GM12878 (cell line): ENCODE data around the gene RABEP1. TPM values are rescaled to one million over a fixed set of nuclear protein-coding genes. Genes with fewer than 3 reads are reported as not detected.

Experiments used
- ATAC-seq: fragments of 200-7000 bp; cut with Tn5 transposase; 3 replicates; pipeline ENCODE4 v1.9.1; 2020; ENCODE audit warnings: mild to moderate bottlenecking, moderate library complexity
- BruUV-seq: library from RNA; stranded (reverse); fragments of 400-500 nt; replicated peaks from 2 replicates; lab custom pipeline; 2021; lab: Mats Ljungman, UMichigan
- CTCF ChIA-PET: fragments of 300-600 bp; sonication (Branson Sonifier 250); formaldehyde crosslinking; extraction: SDS; loops from one replicate; lab custom pipeline; 2021; ENCODE audit warnings: inconsistent platforms; lab: Yijun Ruan, JAX
- POLR2A ChIA-PET: fragments of 350-600 bp; formaldehyde crosslinking; extraction: SDS; loops from one replicate; lab custom pipeline; 2021; ENCODE audit warnings: inconsistent platforms; lab: Charles Lee
- RAD21 ChIA-PET: fragments of 300-600 bp; sonication (Branson Sonifier 250); formaldehyde crosslinking; loops from one replicate; lab custom pipeline; 2023; ENCODE audit warnings: antibody characterized with exemption; ENCODE audit not compliant: unreplicated experiment; lab: Charles Lee
- SMC1A ChIA-PET: fragments of 300-600 bp; sonication (Branson Sonifier 250); formaldehyde crosslinking; loops from one replicate; lab custom pipeline; 2023; ENCODE audit not compliant: unreplicated experiment, uncharacterized antibody; lab: Charles Lee
- DNase-seq: peaks from one replicate; pipeline ENCODE4 v3.0.0-alpha.2; 2011; ENCODE audit warnings: low read depth, low spot score
- FAIRE-seq: peaks from 3 replicates; lab custom pipeline; 2011; peaks lifted over from hg19 to GRCh38; lab: Jason Lieb, UNC
- H2AFZ ChIP-seq: 2 replicates; pipeline ENCODE4 v1.6.0; 2011; ENCODE audit warnings: low read depth, low read length, control low read depth; ENCODE audit not compliant: control insufficient read depth
- H3K27ac ChIP-seq: 2 replicates; pipeline ENCODE4 v1.5.1; 2011; ENCODE audit warnings: control low read depth; ENCODE audit not compliant: control insufficient read depth, insufficient read depth
- H3K27me3 ChIP-seq, 2 experiments: replicated peaks in 1 of 2; 2 replicates each; pipeline versions ENCODE4 v1.6.0 to v1.6.1; 2011; ENCODE audit warnings: low read length in 1 of 2; ENCODE audit not compliant: control insufficient read depth in 2 of 2, insufficient read depth in 2 of 2
- H3K36me3 ChIP-seq, 2 experiments: 2 replicates each; pipeline ENCODE4 v1.5.1; 2011; ENCODE audit warnings: low read length in 1 of 2; ENCODE audit not compliant: control insufficient read depth in 2 of 2, insufficient read depth in 2 of 2
- H3K4me1 ChIP-seq: 2 replicates; pipeline ENCODE4 v1.6.1; 2011; ENCODE audit warnings: mild to moderate bottlenecking, low read length, moderate library complexity, mixed read lengths; ENCODE audit not compliant: control insufficient read depth, insufficient read depth
- H3K4me2 ChIP-seq: 2 replicates; pipeline ENCODE4 v1.6.0; 2011; ENCODE audit warnings: control low read depth; ENCODE audit not compliant: control insufficient read depth, insufficient read depth
- H3K4me3 ChIP-seq: fragments of 200-600 bp; sonication (generic); 2 replicates; pipeline ENCODE4 v1.5.1; 2016
- H3K79me2 ChIP-seq: 2 replicates; pipeline ENCODE4 v1.6.0; 2011; ENCODE audit warnings: low read length; ENCODE audit not compliant: control insufficient read depth, insufficient read depth
- H3K9ac ChIP-seq: 2 replicates; pipeline ENCODE4 v1.8.0; 2011; ENCODE audit warnings: low read length, control low read depth, mixed read lengths; ENCODE audit not compliant: control insufficient read depth, insufficient read depth
- H3K9me3 ChIP-seq: replicated peaks from 3 replicates; pipeline ENCODE4 v1.5.1; 2011; ENCODE audit warnings: mild to moderate bottlenecking, low read length; ENCODE audit not compliant: control insufficient read depth, insufficient read depth
- H4K20me1 ChIP-seq: 2 replicates; pipeline ENCODE4 v1.6.0; 2011; ENCODE audit not compliant: control insufficient read depth, insufficient read depth
- E2F4 ChIP-seq: IDR thresholded peaks from 2 replicates; pipeline ENCODE4 v1.6.1; 2012; ENCODE audit warnings: low read depth, low read length, improper control_type of control experiment
- EGR1 ChIP-seq, 2 experiments: IDR thresholded peaks; 1 replicate in 1 of 2; 2 replicates in 1 of 2; pipeline ENCODE4 v1.6.1; 2011 to 2012; ENCODE audit warnings: low read depth in 2 of 2, low read length in 2 of 2, borderline replicate concordance in 1 of 2, mild to moderate bottlenecking in 1 of 2, moderate library complexity in 1 of 2
- JUND ChIP-seq: IDR thresholded peaks from 2 replicates; pipeline ENCODE4 v1.6.1; 2012; ENCODE audit warnings: low read depth, mild to moderate bottlenecking, low read length, improper control_type of control experiment, moderate library complexity
- MYB ChIP-seq: fragments of 150-350 bp; IDR thresholded peaks from 2 replicates; pipeline ENCODE4 v1.6.1; 2014; ENCODE audit warnings: mild to moderate bottlenecking, low read depth, low read length, borderline replicate concordance
- MYC ChIP-seq: IDR thresholded peaks from 2 replicates; pipeline ENCODE4 v1.6.1; 2011; ENCODE audit warnings: mild to moderate bottlenecking, low read length, moderate library complexity, inconsistent platforms; ENCODE audit not compliant: insufficient read depth, insufficient replicate concordance, insufficient read length, severe bottlenecking
- NFXL1 ChIP-seq: fragments of 450-650 bp; IDR thresholded peaks from 2 replicates; pipeline ENCODE4 v1.6.1; 2017; ENCODE audit warnings: antibody characterized with exemption, mild to moderate bottlenecking, borderline replicate concordance
- POLR2AphosphoS2 ChIP-seq: IDR thresholded peaks from 2 replicates; pipeline ENCODE4 v1.6.1; 2011; ENCODE audit warnings: low read depth, mild to moderate bottlenecking, low read length, improper control_type of control experiment, moderate library complexity
- RFX5 ChIP-seq: IDR thresholded peaks from 2 replicates; pipeline ENCODE4 v1.6.1; 2011; ENCODE audit warnings: low read depth, low read length, improper control_type of control experiment
- SMAD1 ChIP-seq: fragments of 450-650 bp; IDR thresholded peaks from 2 replicates; pipeline ENCODE4 v1.6.1; 2018; ENCODE audit warnings: mild to moderate bottlenecking, low read depth; ENCODE audit not compliant: partially characterized antibody
- SMC3 ChIP-seq: IDR thresholded peaks from 2 replicates; pipeline ENCODE4 v1.6.1; 2011; ENCODE audit warnings: low read length, improper control_type of control experiment, borderline replicate concordance
- TCF12 ChIP-seq: IDR thresholded peaks from 2 replicates; pipeline ENCODE4 v1.6.1; 2011; ENCODE audit warnings: low read depth, mild to moderate bottlenecking, low read length
- ZBTB33 ChIP-seq: fragments of 450-650 bp; IDR thresholded peaks from 2 replicates; pipeline ENCODE4 v1.6.1; 2017; ENCODE audit warnings: mild to moderate bottlenecking
- WGBS: methylation state at CpG from one replicate; pipeline ENCODE4 v1.1.6; 2016; ENCODE audit warnings: low lambda C conversion rate; ENCODE audit not compliant: insufficient replicate concordance, insufficient coverage; ENCODE audit errors: missing lambda C conversion rate; 5-methylcytosine and 5-hydroxymethylcytosine counted together
- in situ Hi-C: fragments of 300-500 bp; cut with MboI; formaldehyde crosslinking; loops from 9 replicates; pipeline ENCODE4 v1.14.3; 2018; ENCODE audit warnings: mixed read lengths
- intact Hi-C: fragments of 100-400 bp; cut with micrococcal nuclease; formaldehyde crosslinking; loops from one replicate; pipeline ENCODE4 v1.14.2; 2022; ENCODE audit not compliant: unreplicated experiment
- polyA plus RNA-seq, 11 experiments: library from polyadenylated mRNA; depleted of rRNA in 4 of 11; unstranded in 6 of 11; stranded (reverse) in 5 of 11; fragments of >200 nt; fragmentation: Nextera tagmentation in 4 of 11; fragmentation: Illumina TruSeq in 1 of 11; extraction: Ambion mirVana in 4 of 11; extraction: Trizol in 1 of 11; gene quantifications; 1 replicate in 1 of 11; 2 replicates in 10 of 11; pipeline versions ENCODE4 v1.2.1 to v1.2.3, GENCODE V29; 2011 to 2016; ENCODE audit warnings: inconsistent platforms in 2 of 11, missing spikeins in 2 of 11, low read depth in 1 of 11
- total RNA-seq, 4 experiments: library from RNA; depleted of rRNA in 3 of 4; stranded (reverse); fragments of >200 nt in 3 of 4; fragmentation: Illumina TruSeq in 1 of 4; extraction: Trizol in 1 of 4; gene quantifications; 2 replicates each; pipeline versions ENCODE4 v1.2.1 to v1.2.3, GENCODE V29; 2013 to 2021

Gene RABEP1
- total and polyA plus RNA-seq, 10 of the 15 experiments (the other 5 are each of a cell fraction or from before 2014, with no cell fraction given): 13.4 to 71.4 (median 59.8) TPM

- H4K20me1 ChIP-seq: no peaks in the 10 kb centered on the region; the same call in 1 of the 2 replicates
- no peak for FAIRE-seq
- no peaks in the 10 kb centered on the region; the same call in 2 of the 3 replicates for H3K9me3 ChIP-seq
- H3K36me3 ChIP-seq: peaks cover 0 to 14% of the 10 kb centered on the region in 2 experiments
- H3K4me3 ChIP-seq: no peak overlapping the region
- no peak overlapping the region for H3K4me2 ChIP-seq
- H3K79me2 ChIP-seq: peaks cover 85% of the 10 kb centered on the region
- TF ChIP-seq E2F4 (no peak), NFXL1 (no peak), SMC3 (no peak), MYC (no peak), MYB (no peak), ZBTB33 (no peak), TCF12 (no peak), EGR1 (IDR thresholded peaks at IDR 0.05; ENCODE audit: borderline replicate concordance in 1 of 2, low read depth in 2 of 2, low read length in 2 of 2) (no peak), RFX5 (no peak), JUND (no peak), POLR2AphosphoS2 (no peak), SMAD1 (no peak)
- in situ Hi-C loops: no loop called here
- ATAC-seq: no peak
- no peak for DNase-seq
- no peak overlapping the region for H3K9ac ChIP-seq
- H3K27ac ChIP-seq: no peak overlapping the region
- H2AFZ ChIP-seq: no peak overlapping the region
- peaks cover 32% of the 10 kb centered on the region for H3K4me1 ChIP-seq
- CTCF ChIA-PET: interaction anchor here (1.0 to 6.0 kb wide), 5 partner anchors 8 to 137 kb away, joined by 3 to 43 read pairs (median 5); partner anchors contain the start of genes C1QBP and RABEP1
- RAD21 ChIA-PET: interaction anchor here (0.9 kb wide), 1 partner anchor 22 kb away, joined by 3 read pairs; no protein-coding TSS in a partner anchor
- SMC1A ChIA-PET: interaction anchor here (0.6 to 5.1 kb wide), 12 partner anchors 8 to 77 kb away, joined by 3 to 46 read pairs (median 3); no protein-coding TSS in a partner anchor
- 100% methylated on average over 1 of the region's 1 CpG for WGBS
- intact Hi-C loops: loop anchor here (5.0 kb wide), 1 partner anchor 107 kb away; no protein-coding TSS in a partner anchor
- no peaks in the 10 kb centered on the region for H3K27me3 ChIP-seq
- no TSS peak for BruUV-seq
- POLR2A ChIA-PET: interaction anchor here (0.6 to 0.7 kb wide), 2 partner anchors 9 to 56 kb away, joined by 3 read pairs; no protein-coding TSS in a partner anchor
Measured at GRCh38 chr17:5304636-5305035, 22.6 kb downstream of the RABEP1 start.
